ENCODE data around the gene MYBPC2.

Gene MYBPC2

DNA sequence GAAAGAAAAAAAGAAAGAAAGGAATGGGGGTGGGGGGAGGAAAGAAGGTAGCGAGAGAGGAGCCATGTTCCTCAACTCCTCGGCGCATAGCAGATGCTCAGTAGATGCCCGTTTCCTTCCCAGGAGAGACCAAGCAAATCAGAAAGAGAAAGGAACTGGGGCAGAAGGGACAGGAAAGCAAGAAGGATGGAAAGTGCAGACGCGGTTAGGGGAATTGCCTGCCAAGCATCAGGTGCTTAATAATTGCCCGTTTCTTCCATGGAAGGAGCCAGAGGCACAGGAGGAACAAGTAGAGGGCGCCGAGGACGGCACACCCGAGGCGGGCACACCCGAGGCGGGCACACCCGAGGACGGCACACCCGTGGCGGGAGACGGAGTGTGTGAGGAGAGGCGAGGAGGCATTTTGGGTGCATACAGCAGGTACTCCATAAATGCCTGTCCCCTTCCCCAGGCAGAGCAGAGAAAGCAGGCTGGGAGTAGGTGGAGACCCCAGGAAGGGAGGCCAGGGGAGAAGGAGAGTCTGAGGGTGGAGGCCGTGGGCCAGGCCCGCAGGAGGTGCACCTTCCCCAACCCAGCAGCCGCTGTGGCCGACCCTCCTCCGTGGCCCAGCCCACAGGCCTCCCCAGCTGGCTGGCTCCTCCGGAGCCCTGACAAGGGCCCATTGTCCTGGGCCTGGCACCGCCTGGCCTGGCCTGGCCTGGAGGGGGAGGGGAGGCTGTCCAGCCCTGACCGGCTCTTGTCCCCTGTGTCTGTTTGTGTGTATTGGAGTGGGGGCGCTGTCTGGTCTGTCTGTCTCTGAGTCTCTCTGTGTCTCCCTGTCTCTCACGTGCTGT is 63.7 kb downstream of the MYBPC2 start:
- DNase-seq (ENCODE audit: low read depth), result no peak
- TF ChIP-seq, protein P1, sequence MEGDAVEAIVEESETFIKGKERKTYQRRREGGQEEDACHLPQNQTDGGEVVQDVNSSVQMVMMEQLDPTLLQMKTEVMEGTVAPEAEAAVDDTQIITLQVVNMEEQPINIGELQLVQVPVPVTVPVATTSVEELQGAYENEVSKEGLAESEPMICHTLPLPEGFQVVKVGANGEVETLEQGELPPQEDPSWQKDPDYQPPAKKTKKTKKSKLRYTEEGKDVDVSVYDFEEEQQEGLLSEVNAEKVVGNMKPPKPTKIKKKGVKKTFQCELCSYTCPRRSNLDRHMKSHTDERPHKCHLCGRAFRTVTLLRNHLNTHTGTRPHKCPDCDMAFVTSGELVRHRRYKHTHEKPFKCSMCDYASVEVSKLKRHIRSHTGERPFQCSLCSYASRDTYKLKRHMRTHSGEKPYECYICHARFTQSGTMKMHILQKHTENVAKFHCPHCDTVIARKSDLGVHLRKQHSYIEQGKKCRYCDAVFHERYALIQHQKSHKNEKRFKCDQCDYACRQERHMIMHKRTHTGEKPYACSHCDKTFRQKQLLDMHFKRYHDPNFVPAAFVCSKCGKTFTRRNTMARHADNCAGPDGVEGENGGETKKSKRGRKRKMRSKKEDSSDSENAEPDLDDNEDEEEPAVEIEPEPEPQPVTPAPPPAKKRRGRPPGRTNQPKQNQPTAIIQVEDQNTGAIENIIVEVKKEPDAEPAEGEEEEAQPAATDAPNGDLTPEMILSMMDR (IDR thresholded peaks at IDR 0.05; ENCODE audit: low read depth, low read length, missing control alignments), result no peak
- H3K4me3 ChIP-seq (ENCODE audit: low read depth, low read length), result no peak overlapping the region

DNA sequence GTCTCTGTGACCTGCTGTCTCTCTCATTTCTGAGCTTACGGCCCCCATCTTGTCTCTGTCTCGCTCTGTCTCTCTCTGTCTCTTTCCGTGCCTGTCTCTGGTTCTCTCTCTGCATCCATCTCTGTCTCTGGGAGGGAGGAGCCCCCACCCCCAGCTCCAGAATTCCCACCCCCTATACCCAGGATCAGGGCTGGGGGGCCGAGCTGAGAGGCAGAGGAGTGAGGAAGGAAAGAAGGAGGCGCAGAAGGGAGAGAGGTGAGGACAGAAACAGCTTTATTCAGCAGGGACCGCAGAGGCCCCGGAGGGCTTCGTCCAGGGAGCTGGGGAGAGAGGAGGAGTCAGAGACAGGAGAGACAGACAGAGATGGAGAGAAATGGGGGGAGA is 64.3 kb downstream of the MYBPC2 start:
- no peak for DNase-seq (ENCODE audit: low read depth)
- no peak overlapping the region for H3K4me3 ChIP-seq (ENCODE audit: low read depth, low read length)

DNA sequence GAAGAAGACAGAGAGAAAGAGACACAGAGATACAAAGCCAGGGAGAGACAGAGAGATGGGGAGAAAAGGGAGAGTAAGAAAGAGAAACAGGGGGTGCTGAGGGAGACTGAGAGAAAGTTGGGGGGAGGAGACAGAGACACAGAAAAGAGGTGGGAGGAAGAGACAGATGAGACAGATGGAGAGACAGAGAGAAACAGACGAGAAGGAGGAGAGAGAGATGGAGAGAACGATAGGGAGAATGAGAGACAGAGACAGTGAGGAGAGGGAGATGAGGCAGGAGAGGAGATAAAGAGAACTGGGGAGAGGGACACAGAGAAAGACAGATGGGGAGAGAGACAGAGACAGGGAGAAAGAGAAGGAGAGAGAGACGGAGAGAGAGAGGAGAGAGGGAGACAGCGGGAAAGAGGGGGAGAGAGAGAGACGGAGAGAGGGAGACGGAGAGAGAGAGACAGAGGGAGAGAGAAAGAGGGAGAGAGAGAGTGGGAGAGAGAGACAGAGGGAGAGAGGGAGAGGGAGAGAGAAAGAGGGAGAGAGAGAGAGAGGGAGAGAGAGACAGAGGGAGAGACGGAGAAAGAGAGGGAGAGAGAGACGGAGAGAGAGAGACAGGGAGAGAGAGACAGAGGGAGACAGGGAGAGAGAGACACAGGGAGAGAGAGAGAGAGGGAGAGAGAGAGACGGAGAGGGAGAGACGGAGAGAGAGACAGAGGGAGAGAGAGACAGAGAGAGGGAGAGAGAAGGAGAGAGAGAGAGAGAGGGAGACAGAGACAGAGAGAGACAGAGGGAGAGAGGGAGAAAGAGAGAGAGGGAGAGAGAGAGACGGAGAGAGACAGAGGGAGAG is 65.7 kb downstream of the MYBPC2 start:
- no peak for DNase-seq (ENCODE audit: low read depth)
- TF ChIP-seq, protein P1 (IDR thresholded peaks at IDR 0.05; ENCODE audit: low read depth, low read length, missing control alignments), result no peak

More for the DNA sequence above, 64.3 kb downstream of the MYBPC2 start:
- TF ChIP-seq, protein P1 (IDR thresholded peaks at IDR 0.05; ENCODE audit: low read depth, low read length, missing control alignments), result no peak

DNA sequence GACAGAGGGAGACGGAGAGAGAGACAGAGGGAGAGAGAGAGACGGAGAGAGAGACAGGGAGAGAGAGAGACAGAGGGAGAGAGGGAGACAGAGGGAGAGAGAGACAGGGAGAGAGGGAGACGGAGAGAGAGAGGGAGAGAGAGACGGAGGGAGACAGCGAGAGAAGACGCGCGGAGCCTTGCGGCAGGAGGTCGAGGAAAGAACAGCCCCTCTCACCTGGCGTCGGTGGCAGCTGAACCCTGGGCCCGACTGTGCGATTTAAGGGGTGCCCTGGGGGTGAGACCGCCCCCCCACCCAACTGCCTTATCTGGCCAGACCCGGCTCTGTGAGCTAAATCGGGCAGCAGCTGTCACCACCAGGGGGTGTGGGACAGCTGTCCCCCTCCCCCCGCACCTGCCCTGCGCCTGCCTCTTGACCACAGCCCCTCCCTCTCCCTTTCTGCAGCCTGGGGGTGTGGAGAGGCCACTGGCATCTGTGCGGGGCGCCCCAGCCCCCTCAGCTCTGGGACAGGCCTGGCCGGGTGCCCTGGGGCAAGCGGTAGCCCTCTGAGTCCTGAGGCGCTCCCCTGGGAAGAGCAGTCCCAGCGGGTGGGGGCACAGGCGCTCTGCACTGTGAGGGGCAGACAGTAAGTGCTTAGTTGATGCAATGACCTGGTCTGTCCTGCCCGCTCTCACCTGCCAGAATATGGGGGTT is 67.5 kb downstream of the MYBPC2 start:
- DNase-seq (ENCODE audit: low read depth), result no peak
- TF ChIP-seq, protein P1 (IDR thresholded peaks at IDR 0.05; ENCODE audit: low read depth, low read length, missing control alignments), result peak; percentile 37
- H3K4me3 ChIP-seq (ENCODE audit: low read depth, low read length), result no peak overlapping the region

More for the DNA sequence above, 65.7 kb downstream of the MYBPC2 start:
- no peak overlapping the region for H3K4me3 ChIP-seq (ENCODE audit: low read depth, low read length)

DNA sequence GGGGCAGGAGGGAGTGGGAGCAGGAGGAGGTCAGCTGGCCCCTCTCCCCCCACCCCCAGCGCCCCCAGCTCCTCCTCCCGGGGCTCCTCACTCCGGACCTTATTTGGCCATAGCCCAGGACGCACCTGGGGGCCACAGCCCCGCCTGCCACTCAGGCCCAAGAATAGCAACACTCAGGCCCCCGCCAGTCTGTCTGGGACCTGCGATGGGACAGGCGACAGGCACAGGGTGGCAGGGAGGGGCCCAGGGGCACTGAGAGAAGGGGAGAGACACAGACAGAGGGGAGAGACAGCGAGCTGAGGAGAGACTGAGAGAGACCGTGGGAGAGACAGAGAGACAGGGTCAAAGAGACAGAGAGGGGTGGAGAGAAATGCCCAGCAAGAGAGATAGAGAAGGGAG is 68.1 kb downstream of the MYBPC2 start:
- TF ChIP-seq, protein P1 (IDR thresholded peaks at IDR 0.05; ENCODE audit: low read depth, low read length, missing control alignments), result no peak
- H3K4me3 ChIP-seq (ENCODE audit: low read depth, low read length), result no peak overlapping the region
- no peak for DNase-seq (ENCODE audit: low read depth)

DNA sequence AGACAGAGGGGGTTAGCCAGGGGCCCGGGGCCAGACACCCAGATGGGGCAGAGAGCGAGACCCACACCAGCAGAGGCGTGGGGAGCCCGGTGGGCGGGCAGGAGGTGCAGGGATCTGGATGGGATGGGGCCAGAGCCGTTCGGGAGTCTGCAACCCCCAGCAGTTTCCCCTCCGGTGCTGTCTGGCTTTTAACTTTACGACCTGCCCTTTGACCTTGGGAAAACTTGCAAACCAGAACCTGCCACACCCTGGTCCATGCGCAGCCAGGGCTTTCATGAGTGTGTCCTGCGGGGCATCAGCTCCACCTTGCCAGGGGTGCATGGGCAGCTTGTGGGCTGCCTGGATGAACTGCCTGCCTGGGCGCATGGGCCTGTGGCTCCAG is 68.5 kb downstream of the MYBPC2 start:
- TF ChIP-seq, protein P1 (IDR thresholded peaks at IDR 0.05; ENCODE audit: low read depth, low read length, missing control alignments), result no peak
- no peak for DNase-seq (ENCODE audit: low read depth)
- H3K4me3 ChIP-seq (ENCODE audit: low read depth, low read length), result no peak overlapping the region

All from GM12864 (cell line).